Stimulated activated CD4-positive, alpha-beta T cell treated with anti-CD3 and anti-CD28 coated beads, Interleukin-4, amount 100 ng/mL, for 4 hours (primary cell): Measurements from ENCODE around the gene CRIP3.
"Not testable (repeated sequence)": the region's sequence is repeated elsewhere in the genome, so short reads cannot be mapped to it uniquely, and the experiment has no call there.

ENCODE experiments used
- DNase-seq, 2 experiments: peaks; one replicate each; pipeline ENCODE4 v3.0.0-alpha.2; 2020

The CRIP3 gene

GRCh38 chr6:43308101-43308989 lies at the start of gene CRIP3:
TSS of gene CRIP3 (minus strand) at chr6:43308826. CDS start at chr6:43308792, 34 bp downstream.
- DNase-seq: peak; percentile 42 to 46

- no peak for DNase-seq
Observed at GRCh38 chr6:43355862-43356590, 47.4 kb upstream of the CRIP3 start.

- DNase-seq: not testable (repeated sequence)
Observed at GRCh38 chr6:43351951-43352350, 43.3 kb upstream of the CRIP3 start.

GRCh38 chr6:43347444-43347843 lies 38.8 kb upstream of the CRIP3 start:
- DNase-seq: no peak

DNA sequence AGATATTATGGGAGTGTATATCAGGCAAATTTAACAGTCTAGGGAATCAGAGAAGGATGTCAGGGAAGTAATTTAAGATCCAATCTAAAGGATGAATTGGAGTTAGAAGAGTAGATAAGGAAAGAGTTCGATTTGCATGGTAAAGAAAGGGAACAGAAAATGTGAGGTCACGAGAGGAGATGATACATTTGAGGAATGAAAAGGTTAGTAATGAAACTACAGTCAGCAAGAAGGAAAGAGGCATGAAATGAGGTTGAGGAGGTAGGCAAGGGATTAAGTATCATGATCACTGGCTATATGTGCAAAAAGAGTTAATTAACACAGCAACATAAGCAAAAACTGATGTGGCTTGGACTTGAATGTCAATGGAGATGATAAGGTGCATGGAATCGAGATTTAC lies 38.4 kb upstream of the CRIP3 start:
- DNase-seq: no peak

GRCh38 chr6:43346243-43346642 lies 37.6 kb upstream of the CRIP3 start:
- DNase-seq: not testable (repeated sequence)

- DNase-seq: no peak
Observed at GRCh38 chr6:43339168-43339567, 30.5 kb upstream of the CRIP3 start.

DNA sequence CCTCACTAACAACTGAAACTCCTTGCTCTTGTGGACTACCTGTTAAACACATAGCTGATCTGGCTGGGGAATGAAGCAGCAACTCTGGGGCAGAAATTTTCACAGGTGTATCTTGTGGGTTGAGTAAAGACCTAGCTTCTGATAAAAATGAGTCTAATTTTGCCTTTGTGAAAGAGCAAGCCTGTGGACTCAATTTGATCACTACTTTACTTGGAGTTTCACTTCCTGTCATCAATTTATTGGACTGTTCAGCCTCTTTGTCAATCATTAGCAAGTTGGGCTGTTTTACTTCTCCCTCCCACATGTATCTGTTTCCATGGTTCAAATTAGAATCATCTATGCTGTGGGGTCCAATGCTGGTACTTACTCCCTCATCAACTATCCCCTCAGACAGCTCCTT lies 29.6 kb upstream of the CRIP3 start:
- no peak for DNase-seq

- no peak for DNase-seq
Observed at GRCh38 chr6:43336382-43336781, 27.8 kb upstream of the CRIP3 start.

DNA sequence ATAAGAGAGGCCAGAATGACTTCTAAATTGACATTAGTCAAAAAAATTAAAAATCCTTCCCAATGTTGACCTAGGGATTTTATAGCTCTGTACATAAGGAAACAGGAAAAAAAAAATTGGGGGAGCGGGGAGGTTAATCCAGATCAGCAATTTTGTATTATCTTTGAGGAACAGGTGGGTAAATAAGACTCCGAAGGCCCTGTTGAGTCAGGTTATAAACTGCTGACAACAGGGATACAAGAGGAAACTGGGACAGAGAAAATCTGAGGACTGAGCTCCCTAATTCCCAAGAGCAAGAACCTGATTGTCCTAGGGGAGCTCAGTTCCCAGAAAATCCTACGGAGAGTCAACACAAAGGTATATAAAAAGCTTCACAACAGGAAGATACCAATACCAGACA lies 26.8 kb upstream of the CRIP3 start:
- DNase-seq: no peak

- DNase-seq: no peak
Observed at GRCh38 chr6:43334466-43335095, 26.0 kb upstream of the CRIP3 start.

- no peak for DNase-seq
Observed at GRCh38 chr6:43331891-43332290, 23.3 kb upstream of the CRIP3 start.

DNA sequence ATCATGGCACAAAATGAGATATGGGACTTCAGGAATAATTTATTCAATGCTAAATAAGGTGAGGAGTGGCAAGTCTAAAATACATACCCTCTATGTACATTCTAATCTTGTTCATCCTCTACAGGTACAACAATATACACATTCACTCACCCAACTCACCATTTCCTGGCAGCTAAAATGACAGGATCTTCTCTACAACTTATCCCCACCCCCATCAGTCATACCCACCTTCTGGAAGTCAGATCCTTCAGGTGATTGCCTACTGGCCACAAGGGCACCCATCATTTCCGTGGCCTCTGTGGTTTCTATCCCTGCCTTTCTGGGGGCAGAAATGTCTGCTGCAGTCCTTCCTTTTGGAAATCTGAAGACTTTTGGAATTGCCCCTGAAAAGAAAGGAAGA lies 22.8 kb upstream of the CRIP3 start:
- DNase-seq: no peak

GRCh38 chr6:43328528-43328927 lies 19.9 kb upstream of the CRIP3 start:
- DNase-seq: no peak

DNA sequence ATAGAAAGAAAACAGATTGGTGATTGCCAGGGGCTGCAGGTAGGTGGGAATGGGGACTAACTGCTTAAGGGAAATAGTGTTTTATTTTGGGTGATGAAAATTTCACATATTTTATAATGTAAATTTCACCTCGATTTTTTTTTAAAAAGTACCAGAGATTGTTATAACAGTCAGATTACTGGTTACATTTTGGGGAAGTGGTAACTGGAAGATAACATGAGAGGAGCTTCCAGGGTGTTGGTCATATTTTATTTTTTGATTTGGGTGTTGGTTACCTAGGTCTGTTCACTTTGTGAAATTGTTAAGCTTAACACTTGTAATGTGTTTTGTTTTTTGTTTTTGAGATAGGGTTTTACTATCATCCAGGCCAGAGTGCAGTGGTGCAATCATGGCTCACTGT lies 17.2 kb upstream of the CRIP3 start:
- no peak for DNase-seq

GRCh38 chr6:43318011-43318410 lies 9.4 kb upstream of the CRIP3 start:
- no peak for DNase-seq

- DNase-seq: no peak
Observed at GRCh38 chr6:43313813-43314212, 5.2 kb upstream of the CRIP3 start.

DNA sequence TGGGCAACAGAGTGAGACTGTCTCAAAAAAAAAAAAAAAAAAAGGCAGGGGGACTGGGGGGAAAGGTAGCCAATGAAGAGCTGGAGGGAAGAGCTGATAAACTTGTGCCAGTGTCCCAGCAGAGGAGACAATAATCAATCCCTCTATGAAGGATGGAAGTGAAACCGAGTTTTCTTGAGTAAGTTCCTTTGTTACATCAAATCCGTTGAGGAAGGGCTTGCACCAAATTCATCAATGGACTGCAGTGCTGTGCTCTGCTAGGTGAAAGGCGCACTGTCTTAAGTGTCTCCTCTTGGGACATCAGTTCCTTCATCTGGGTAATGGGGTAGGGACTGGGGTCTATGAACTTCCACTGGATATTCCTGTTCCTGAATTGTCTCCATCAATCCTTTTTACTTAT lies 3.0 kb upstream of the CRIP3 start:
- no peak for DNase-seq

- no peak for DNase-seq
Observed at GRCh38 chr6:43310624-43311023, 2.0 kb upstream of the CRIP3 start.

DNA sequence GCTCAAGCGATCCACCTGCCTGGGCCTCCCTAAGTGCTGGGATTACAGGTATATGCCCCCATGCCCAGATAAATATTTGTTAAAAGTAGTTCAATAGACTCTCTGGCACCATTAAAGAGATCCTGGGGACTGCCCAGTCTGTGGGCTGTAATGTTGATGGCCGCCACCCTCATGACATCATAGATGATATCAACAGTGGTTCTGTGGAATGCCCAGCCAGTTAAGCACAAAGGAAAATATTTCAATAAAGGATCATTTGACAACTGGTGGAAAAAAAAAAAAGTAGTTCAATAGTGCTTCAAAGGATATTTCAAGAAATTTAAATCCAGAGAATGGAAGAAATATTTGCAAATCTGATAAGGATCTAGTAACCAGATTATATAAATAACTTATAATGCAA lies 1.5 kb upstream of the CRIP3 start:
- no peak for DNase-seq

DNA sequence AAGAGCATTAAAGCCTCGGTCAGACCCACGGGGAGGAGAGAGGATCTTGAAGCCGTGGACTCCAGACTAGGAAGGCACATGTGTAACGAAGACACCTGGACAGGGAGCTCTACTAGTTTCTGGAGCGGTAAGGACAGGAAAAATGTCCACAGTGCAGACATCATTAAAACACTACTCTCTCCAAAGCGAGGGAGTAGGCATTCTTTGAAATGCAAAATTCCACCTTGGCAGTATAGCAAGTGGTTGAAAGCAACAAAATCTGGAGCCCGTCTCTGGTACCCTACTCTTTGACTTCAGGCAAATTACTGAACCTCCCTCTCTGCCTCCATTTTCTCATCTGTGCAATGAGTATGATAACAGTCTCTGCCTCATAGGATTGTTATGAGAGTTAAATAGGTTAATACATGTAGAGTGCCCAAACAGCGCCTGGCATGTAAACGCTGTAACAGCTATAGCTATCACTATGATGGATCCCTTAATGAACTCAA lies 408 bp upstream of the CRIP3 start:
- DNase-seq: no peak

DNA sequence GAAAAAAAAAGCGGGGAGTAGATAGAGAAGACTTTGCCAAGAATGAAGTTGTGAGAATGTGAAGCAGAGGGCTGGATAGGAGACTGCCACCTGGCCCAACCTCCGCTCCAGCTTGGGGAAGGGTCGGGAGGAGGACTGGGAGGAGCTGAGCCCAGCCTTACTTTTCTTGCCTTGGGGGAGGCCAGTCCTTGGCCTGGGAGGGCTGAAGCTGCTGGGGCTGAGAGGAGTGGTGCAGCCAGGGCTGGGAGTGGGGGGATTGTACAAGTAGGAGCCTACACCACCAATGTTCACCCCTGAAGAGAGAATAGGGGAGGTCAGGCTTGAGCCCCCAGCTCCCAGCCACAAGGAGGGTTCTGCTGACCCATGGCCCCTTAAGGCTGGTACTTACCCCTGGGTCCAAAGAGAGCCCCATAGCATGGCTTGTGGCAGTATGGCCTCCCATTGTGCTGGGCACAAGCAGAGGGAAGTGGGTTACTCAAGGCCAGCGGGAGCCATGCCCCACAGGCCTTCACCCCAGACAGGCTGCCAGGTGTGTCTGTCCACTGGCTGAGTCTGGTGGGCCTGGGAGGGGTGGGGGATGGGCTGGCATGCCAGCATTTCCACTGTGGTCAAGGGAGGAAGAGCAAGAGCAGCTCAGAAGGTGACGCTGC lies 1.1 kb downstream of the CRIP3 start:
- no peak for DNase-seq

DNA sequence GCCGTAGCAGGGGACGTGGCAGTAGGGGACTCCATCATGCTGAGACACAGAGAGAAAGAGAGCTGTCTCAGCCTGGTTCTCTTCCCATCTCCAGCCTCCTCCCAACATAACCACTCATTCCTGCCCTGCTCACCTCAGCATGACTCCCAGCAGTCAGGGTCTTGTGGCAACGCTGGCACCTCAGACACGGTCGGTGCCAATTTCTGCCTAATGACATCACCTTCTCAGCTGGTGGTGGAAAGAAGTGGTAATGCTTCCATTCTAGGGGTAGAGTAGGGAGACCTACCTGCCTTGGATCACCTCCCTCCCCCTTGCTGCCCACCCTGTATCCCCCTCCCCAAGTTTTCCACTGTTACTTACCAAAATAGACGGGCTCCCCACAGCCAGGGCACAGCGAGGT lies 2.5 kb downstream of the CRIP3 start:
- no peak for DNase-seq
